GM21367 (cell line): ENCODE data around the gene ORC1.

ENCODE experiments used
- ATAC-seq: cut with Tn5 transposase; IDR thresholded peaks from one replicate; pipeline ENCODE4 v1.9.1; 2021; ENCODE audit not compliant: unreplicated experiment

Gene ORC1

GRCh38 chr1:52346653-52347052 lies 57.6 kb downstream of the ORC1 start:
- no peak for ATAC-seq

- no peak for ATAC-seq
These were observed 59.0 kb downstream of the ORC1 start for GRCh38 chr1:52345252-52345651.

GRCh38 chr1:52343979-52344378 lies 60.2 kb downstream of the ORC1 start:
- no peak for ATAC-seq

GRCh38 chr1:52341655-52342260 lies 62.5 kb downstream of the ORC1 start:
- ATAC-seq = no peak

- no peak for ATAC-seq
These were observed 66.8 kb downstream of the ORC1 start for GRCh38 chr1:52337439-52337838.

GRCh38 chr1:52334906-52335528 lies 69.2 kb downstream of the ORC1 start:
- ATAC-seq = no peak

- no peak for ATAC-seq
These were observed 71.8 kb downstream of the ORC1 start for GRCh38 chr1:52332411-52332810.

GRCh38 chr1:52328615-52329014 lies 75.6 kb downstream of the ORC1 start:
- no peak for ATAC-seq

- ATAC-seq = no peak
These were observed 78.4 kb downstream of the ORC1 start for GRCh38 chr1:52325786-52326185.

GRCh38 chr1:52323731-52324130 lies 80.5 kb downstream of the ORC1 start:
- ATAC-seq = no peak
